ENCODE measurements around the gene MGAT5. TPM values are rescaled to one million over a fixed set of nuclear protein-coding genes. Genes with fewer than 3 reads are reported as not detected.

MGAT5 gene
- total RNA-seq, 4 donors from 2014 or later: 47.4 to 56.4 (median 50.3) TPM

- 88% methylated on average over 7 of the region's 7 CpGs for WGBS
- no peaks in the 10 kb centered on the region for H3K9me3 ChIP-seq
- no peaks in the 10 kb centered on the region for H3K27me3 ChIP-seq
- peaks cover 0 to 12% (median 6%) of the 10 kb centered on the region in 4 donors for H3K36me3 ChIP-seq
- H3K4me3 ChIP-seq: no peak overlapping the region
- DNase-seq (ENCODE audit: extremely low spot score): no peak
- intact Hi-C loops (cut with DNase I): no loop called here
- H3K4me1 ChIP-seq: peaks cover 0 to 26% (median 3%) of the 10 kb centered on the region in 4 donors
- H3K27ac ChIP-seq (replicated peaks in 1 of 4): no peak overlapping the region
- TF ChIP-seq POLR2AphosphoS5 (IDR thresholded peaks at IDR 0.05) (no peak), CTCF (IDR thresholded peaks at IDR 0.05) (no peak), POLR2A (IDR thresholded peaks at IDR 0.05; ENCODE audit: low read depth) (no peak), EP300 (IDR thresholded peaks at IDR 0.05) (no peak)
These were observed 21.4 kb downstream of the MGAT5 start for GRCh38 chr2:134275058-134275862.

GRCh38 chr2:134276381-134277172, 22.7 kb downstream of the MGAT5 start:
- no peak for TF ChIP-seq POLR2A (IDR thresholded peaks at IDR 0.05; ENCODE audit: low read depth)
- no peak for TF ChIP-seq EP300 (IDR thresholded peaks at IDR 0.05)
- no peak for TF ChIP-seq CTCF (IDR thresholded peaks at IDR 0.05)
- no peak for TF ChIP-seq POLR2AphosphoS5 (IDR thresholded peaks at IDR 0.05)
- H3K36me3 ChIP-seq: peaks cover 0 to 4% (median 0%) of the 10 kb centered on the region in 4 donors
- H3K4me3 ChIP-seq: no peak overlapping the region
- H3K27ac ChIP-seq (replicated peaks in 1 of 4): no peak overlapping the region
- 89% methylated on average over 5 of the region's 6 CpGs for WGBS
- intact Hi-C loops (cut with DNase I): no loop called here
- H3K4me1 ChIP-seq: peaks cover 0 to 17% (median 0%) of the 10 kb centered on the region in 4 donors
- no peaks in the 10 kb centered on the region for H3K9me3 ChIP-seq
- no peak for DNase-seq (ENCODE audit: extremely low spot score)
- no peaks in the 10 kb centered on the region for H3K27me3 ChIP-seq

GRCh38 chr2:134277223-134277622, 23.4 kb downstream of the MGAT5 start:
- TF ChIP-seq POLR2AphosphoS5 (IDR thresholded peaks at IDR 0.05): no peak
- no peak for TF ChIP-seq CTCF (IDR thresholded peaks at IDR 0.05)
- no peak for TF ChIP-seq POLR2A (IDR thresholded peaks at IDR 0.05; ENCODE audit: low read depth)
- TF ChIP-seq EP300 (IDR thresholded peaks at IDR 0.05): no peak
- no peak overlapping the region for H3K27ac ChIP-seq (replicated peaks in 1 of 4)
- 93% methylated on average over 4 of the region's 4 CpGs for WGBS
- no peak overlapping the region for H3K4me3 ChIP-seq
- intact Hi-C loops (cut with DNase I): no loop called here
- no peaks in the 10 kb centered on the region for H3K36me3 ChIP-seq
- no peaks in the 10 kb centered on the region for H3K9me3 ChIP-seq
- no peaks in the 10 kb centered on the region for H3K27me3 ChIP-seq
- no peak for DNase-seq (ENCODE audit: extremely low spot score)
- peaks cover 0 to 20% (median 0%) of the 10 kb centered on the region in 4 donors for H3K4me1 ChIP-seq

GRCh38 chr2:134278553-134278952, 24.7 kb downstream of the MGAT5 start:
- H3K36me3 ChIP-seq: no peaks in the 10 kb centered on the region
- no peak overlapping the region for H3K4me3 ChIP-seq
- DNase-seq (ENCODE audit: extremely low spot score): no peak
- TF ChIP-seq EP300 (IDR thresholded peaks at IDR 0.05) (no peak), CTCF (IDR thresholded peaks at IDR 0.05) (no peak), POLR2A (IDR thresholded peaks at IDR 0.05; ENCODE audit: low read depth) (no peak), POLR2AphosphoS5 (IDR thresholded peaks at IDR 0.05) (no peak)
- intact Hi-C loops (cut with DNase I): no loop called here
- no peak overlapping the region for H3K27ac ChIP-seq (replicated peaks in 1 of 4)
- 60% methylated on average over 1 of the region's 1 CpG for WGBS
- no peaks in the 10 kb centered on the region for H3K9me3 ChIP-seq
- H3K4me1 ChIP-seq: peaks cover 0 to 23% (median 0%) of the 10 kb centered on the region in 4 donors
- no peaks in the 10 kb centered on the region for H3K27me3 ChIP-seq
